22Rv1 (cell line): Measurements from ENCODE around the gene WDR5.

Experiments used
- H3K27ac ChIP-seq: fragments of 450-650 bp; 2 replicates; pipeline ENCODE4 v1.5.1; 2017
- CTCF ChIP-seq: fragments of 450-650 bp; IDR thresholded peaks from 2 replicates; pipeline ENCODE4 v1.5.1; 2017; ENCODE audit warnings: mild to moderate bottlenecking
- ZFX ChIP-seq: fragments of 450-650 bp; IDR thresholded peaks from 2 replicates; pipeline ENCODE4 v1.6.1; 2017; ENCODE audit warnings: antibody characterized with exemption, borderline replicate concordance

WDR5 gene

GRCh38 chr9:134166374-134166773 is 30.5 kb downstream of the WDR5 start:
- TF ChIP-seq ZFX (no peak), CTCF (no peak)
- H3K27ac ChIP-seq = no peak overlapping the region

GRCh38 chr9:134167530-134167931 is 31.6 kb downstream of the WDR5 start:
- no peak overlapping the region for H3K27ac ChIP-seq
- no peak for TF ChIP-seq CTCF
- no peak for TF ChIP-seq ZFX

- TF ChIP-seq ZFX (no peak), CTCF (peak; percentile 16; the same call in 1 of the 2 replicates)
Observed at GRCh38 chr9:134168757-134169550, 33.1 kb downstream of the WDR5 start.

DNA sequence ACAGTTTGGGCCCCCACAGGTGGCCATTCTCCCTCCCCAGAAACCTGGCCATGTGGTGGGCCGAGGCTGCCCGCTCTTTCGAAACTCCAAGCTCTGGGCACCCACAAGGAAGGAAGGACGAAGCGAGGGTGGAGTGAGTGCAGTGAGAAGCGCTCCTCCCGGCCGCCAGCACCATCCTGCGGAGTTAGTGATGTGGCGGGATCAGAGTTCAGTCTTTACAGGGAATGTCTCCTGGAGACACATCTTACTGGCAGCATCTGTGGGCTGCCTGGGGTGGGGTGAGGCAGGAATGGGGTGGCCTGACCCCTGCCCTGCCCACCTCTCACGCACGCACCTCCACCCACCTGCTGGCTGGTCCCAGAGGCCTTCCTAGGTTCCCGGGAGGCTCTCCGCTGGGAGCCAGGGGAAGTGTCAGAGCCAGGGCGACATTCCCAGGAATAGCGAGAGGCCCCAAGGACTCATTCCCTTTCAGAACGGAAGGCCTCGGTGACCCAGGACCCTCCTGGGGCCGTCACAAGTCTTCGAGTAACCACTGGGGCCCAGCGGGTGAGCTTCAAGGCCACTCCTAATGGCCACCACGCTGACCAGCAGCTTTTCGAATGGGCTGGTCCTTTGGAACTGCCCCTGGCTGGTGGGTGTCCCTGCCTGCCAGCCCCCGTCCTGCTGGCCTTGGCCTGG is 34.0 kb downstream of the WDR5 start:
- H3K27ac ChIP-seq = no peak overlapping the region
- TF ChIP-seq ZFX (no peak), CTCF (no peak)

More at GRCh38 chr9:134168757-134169550, 33.1 kb downstream of the WDR5 start:
- H3K27ac ChIP-seq = no peak overlapping the region

DNA sequence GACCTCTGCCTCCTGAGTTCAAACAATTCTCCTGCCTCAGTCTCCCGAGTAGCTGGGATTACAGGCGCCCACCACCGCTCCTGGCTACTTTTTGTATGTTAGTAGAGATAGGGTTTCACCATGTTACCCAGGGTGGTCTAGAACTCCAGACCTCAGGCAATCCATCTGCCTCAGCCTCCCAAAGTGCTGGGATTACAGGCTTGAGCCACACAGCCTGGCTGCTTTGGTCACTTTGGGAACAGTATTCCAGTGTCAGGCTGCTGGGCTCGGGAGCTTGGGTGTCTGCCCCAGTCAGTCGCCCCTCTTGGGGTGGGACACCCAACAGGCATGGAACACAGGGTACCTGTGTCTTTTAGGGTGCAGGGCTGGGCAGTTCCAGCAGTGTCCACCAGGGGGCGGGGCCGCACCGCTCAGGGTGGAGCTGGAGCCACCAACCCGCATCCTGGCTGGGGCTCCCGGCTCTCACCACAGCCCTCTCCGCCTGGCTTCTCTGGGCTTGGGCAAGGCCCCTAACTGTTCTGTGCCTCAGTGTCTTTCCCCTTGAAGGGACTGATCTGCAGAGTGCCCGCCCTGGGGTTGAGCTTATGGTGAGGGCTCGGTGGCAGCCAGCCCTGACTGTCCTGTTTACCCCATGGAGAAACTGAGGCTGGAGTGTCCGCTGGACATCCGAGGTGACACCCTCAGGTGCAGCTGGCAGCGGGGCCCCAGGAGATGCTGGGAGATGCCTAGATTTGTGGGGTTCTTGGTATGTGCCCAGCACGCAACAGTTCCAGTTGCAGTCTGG is 34.8 kb downstream of the WDR5 start:
- H3K27ac ChIP-seq = no peak overlapping the region
- TF ChIP-seq ZFX (no peak), CTCF (no peak)

GRCh38 chr9:134171316-134172197 is 35.7 kb downstream of the WDR5 start:
- H3K27ac ChIP-seq = no peak overlapping the region
- TF ChIP-seq CTCF = no peak
- TF ChIP-seq ZFX = no peak
